K562 (cell line): ENCODE measurements around the gene MYO1F. TPM values are rescaled to one million over a fixed set of nuclear protein-coding genes. Genes with fewer than 3 reads are reported as not detected.

Source experiments
- ADNP ChIP-seq: fragments of 200-800 bp; sonication (Bioruptor generic); IDR thresholded peaks from 2 replicates; pipeline ENCODE4 v1.6.1; 2016; ENCODE audit warnings: missing genetic modification characterization, missing compliant biosample characterization
- ETS1 ChIP-seq: conservative IDR thresholded peaks from 2 replicates; pipeline ENCODE4 v1.6.1; 2011; ENCODE audit warnings: low read depth, mild to moderate bottlenecking, low read length; ENCODE audit not compliant: control insufficient read depth
- FOXO4 ChIP-seq: fragments of 450-650 bp; formaldehyde crosslinking; IDR thresholded peaks from 2 replicates; pipeline ENCODE4 v1.4.0; 2020; ENCODE audit warnings: mild to moderate bottlenecking, moderate library complexity
- HBP1 ChIP-seq: fragments of 450-650 bp; formaldehyde crosslinking; IDR thresholded peaks from 2 replicates; pipeline ENCODE4 v1.4.0; 2022; ENCODE audit warnings: missing genetic modification characterization
- KDM1A ChIP-seq, 2 experiments: fragments of 450-650 bp; IDR thresholded peaks; 2 replicates each; pipeline ENCODE4 v1.6.1; 2016; ENCODE audit warnings: mild to moderate bottlenecking in 2 of 2
- NBN ChIP-seq: fragments of 450-650 bp; IDR thresholded peaks from 2 replicates; pipeline ENCODE4 v1.6.1; 2016; ENCODE audit warnings: low read depth, mild to moderate bottlenecking
- PKNOX1 ChIP-seq: fragments of 450-650 bp; IDR thresholded peaks from 2 replicates; pipeline ENCODE4 v1.6.1; 2016
- RBM17 ChIP-seq: fragments of 200-400 bp; formaldehyde crosslinking; IDR thresholded peaks from 2 replicates; pipeline ENCODE4 v1.6.1; 2017; ENCODE audit warnings: low read depth, mild to moderate bottlenecking, low read length, borderline replicate concordance
- TFAP4 ChIP-seq: sonication (generic); formaldehyde crosslinking; IDR thresholded peaks from 2 replicates; pipeline ENCODE4 v1.8.0; 2022; ENCODE audit warnings: missing genetic modification reagents, mild to moderate bottlenecking, moderate library complexity, borderline replicate concordance
- ZC3H4 ChIP-seq: sonication (generic); formaldehyde crosslinking; IDR thresholded peaks from 2 replicates; pipeline ENCODE4 v1.9.0; 2021; ENCODE audit warnings: missing genetic modification reagents, borderline replicate concordance
- ZNF175 ChIP-seq: fragments of 200-800 bp; sonication (Bioruptor generic); IDR thresholded peaks from 2 replicates; pipeline ENCODE4 v1.6.1; 2016; ENCODE audit warnings: low read depth, mild to moderate bottlenecking, missing genetic modification characterization, missing compliant biosample characterization
- ZNF407 ChIP-seq: fragments of 450-650 bp; IDR thresholded peaks from 2 replicates; pipeline ENCODE4 v1.6.1; 2016; ENCODE audit warnings: low read depth
- polyA plus RNA-seq, 8 experiments: library from polyadenylated mRNA; depleted of rRNA in 4 of 8; stranded (reverse) in 5 of 8; unstranded in 3 of 8; fragments of >200 nt; fragmentation: Nextera tagmentation in 2 of 8; fragmentation: Illumina TruSeq in 1 of 8; extraction: Ambion mirVana in 2 of 8; extraction: Trizol in 1 of 8; gene quantifications; 2 replicates each; pipeline versions ENCODE4 v1.2.1 to v1.2.3, GENCODE V29; 2011 to 2014; ENCODE audit warnings: inconsistent platforms in 1 of 8, missing spikeins in 1 of 8
- total RNA-seq, 7 experiments: library from RNA; depleted of rRNA in 6 of 7; stranded (reverse); fragments of >200 nt in 6 of 7; fragmentation: Illumina TruSeq in 2 of 7; extraction: Trizol in 2 of 7; gene quantifications; 2 replicates each; pipeline versions ENCODE4 v1.2.1 to v1.2.3, GENCODE V29; 2011 to 2021; ENCODE audit warnings: low replicate concordance in 1 of 7

The MYO1F gene
- total and polyA plus RNA-seq, 9 of the 15 experiments (the other 6 are each of a cell fraction or from before 2014, with no cell fraction given), result 0.78 to 9.4 (median 4.3) TPM

GRCh38 chr19:8505680-8506401 is 71.4 kb downstream of the MYO1F start (continued):
- TF ChIP-seq PKNOX1 (no peak), HBP1 (CRISPR knock-in tag) (no peak), ETS1 (0 out of 2 replicates have a peak, but pooled peaks have one; percentile 39), ZNF175 (CRISPR knock-in tag) (no peak), RBM17 (no peak), FOXO4 (no peak), TFAP4 (CRISPR knock-in tag) (peak; percentile 53; the same call in 1 of the 2 replicates), ZC3H4 (no peak), ZNF407 (no peak), ADNP (tag) (no peak), NBN (0 out of 2 replicates have a peak, but pooled peaks have one; percentile 40), KDM1A (IDR thresholded peaks at IDR 0.05) (no peak)
